GM19324 (cell line): ENCODE measurements around the gene NAB1.

Experiments
- ATAC-seq: cut with Tn5 transposase; IDR thresholded peaks from one replicate; pipeline ENCODE4 v1.9.1; 2021; ENCODE audit warnings: mild to moderate bottlenecking, moderate library complexity; ENCODE audit not compliant: unreplicated experiment, low FRiP score

The NAB1 gene

DNA sequence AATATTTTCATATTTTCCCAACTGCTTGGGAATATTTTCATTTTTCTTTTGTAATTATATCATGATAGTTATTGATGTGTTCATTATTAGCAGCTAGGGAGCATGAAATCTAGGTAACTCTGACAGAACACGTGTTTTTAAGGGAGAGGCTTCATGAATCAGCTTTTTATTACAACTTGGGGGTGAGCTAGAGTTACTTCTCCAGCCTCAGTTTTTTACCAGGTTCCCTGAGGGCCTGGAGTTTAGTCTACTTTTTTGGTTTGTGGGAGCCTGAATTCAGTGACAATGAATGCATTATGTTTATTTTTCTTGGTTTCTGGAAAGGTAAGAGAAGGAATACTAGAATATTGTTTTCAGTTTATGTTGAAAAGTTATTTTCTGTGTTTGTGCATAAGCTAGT lies 18.0 kb downstream of the NAB1 start:
- no peak for ATAC-seq

- ATAC-seq = no peak
Observed at GRCh38 chr2:190668892-190669291, 20.0 kb downstream of the NAB1 start.

- no peak for ATAC-seq
Observed at GRCh38 chr2:190670182-190670946, 21.5 kb downstream of the NAB1 start.

DNA sequence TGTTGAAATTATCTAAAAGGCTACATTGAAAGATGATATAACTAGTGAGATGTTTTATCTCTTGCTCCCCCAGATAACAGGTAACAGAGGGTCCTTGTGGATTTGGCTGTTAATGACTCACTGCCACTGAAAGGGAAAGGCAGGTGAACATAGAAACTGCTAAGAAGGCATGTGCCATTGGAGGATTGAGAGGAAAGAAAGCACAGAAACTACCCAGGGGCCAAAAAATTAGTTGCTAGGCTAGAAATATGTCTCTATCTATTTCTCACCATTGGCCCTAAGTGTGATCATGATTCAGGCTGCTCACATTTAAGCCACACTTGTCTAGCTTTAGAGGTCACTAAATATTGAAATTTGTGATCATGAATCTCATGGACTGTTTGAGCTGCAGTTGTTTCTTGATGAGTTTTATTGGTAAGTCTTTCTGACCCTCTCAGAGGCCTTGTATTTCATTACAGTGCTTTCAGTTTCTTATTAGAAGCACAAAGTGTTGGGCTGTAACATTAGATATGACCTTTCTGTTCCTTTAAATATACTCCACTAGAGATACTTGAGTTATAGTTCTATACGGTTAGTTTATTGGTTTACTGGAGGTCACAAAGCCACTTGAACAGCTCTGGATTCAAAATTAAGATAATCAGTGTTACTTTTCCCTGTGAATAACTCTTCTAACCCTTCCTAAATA lies 26.2 kb downstream of the NAB1 start:
- ATAC-seq = peak; percentile 58

GRCh38 chr2:190677255-190677654 lies 28.4 kb downstream of the NAB1 start:
- no peak for ATAC-seq

DNA sequence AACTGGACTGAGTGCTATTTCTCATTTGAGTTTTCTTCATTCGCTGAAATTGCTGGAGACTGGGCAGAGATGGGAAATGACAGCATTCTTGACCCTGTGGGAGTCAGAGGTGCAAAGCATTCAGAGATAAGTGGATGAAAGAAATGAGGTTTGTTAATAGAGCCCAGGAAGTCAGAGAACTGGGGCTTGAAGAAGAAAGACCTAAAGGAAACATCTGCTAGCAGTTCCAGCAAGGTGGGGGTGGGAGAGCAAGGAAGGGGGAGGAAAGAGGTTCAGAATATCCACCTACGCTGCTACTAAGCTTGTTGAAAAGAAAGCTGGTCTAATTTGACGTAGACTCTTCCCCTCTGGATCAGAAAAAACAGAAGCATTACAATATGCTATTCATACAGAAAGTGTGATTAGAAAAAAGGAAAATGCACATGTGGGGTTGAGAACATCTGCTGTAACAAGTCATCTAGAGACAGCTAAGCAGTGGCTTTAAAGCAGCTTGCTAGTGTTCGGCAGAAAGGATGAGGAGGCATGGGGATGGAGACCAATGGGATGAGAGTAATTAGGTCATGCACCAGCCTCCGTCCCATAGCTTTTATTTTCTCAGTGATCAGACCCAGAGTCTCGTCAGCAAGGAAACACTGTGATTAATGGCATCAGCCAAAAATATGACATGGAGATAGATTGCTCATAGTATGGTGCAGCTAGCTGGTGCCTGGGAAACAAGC lies 29.7 kb downstream of the NAB1 start:
- peak; percentile 42 for ATAC-seq

GRCh38 chr2:190679391-190679790 lies 30.5 kb downstream of the NAB1 start:
- ATAC-seq = no peak

DNA sequence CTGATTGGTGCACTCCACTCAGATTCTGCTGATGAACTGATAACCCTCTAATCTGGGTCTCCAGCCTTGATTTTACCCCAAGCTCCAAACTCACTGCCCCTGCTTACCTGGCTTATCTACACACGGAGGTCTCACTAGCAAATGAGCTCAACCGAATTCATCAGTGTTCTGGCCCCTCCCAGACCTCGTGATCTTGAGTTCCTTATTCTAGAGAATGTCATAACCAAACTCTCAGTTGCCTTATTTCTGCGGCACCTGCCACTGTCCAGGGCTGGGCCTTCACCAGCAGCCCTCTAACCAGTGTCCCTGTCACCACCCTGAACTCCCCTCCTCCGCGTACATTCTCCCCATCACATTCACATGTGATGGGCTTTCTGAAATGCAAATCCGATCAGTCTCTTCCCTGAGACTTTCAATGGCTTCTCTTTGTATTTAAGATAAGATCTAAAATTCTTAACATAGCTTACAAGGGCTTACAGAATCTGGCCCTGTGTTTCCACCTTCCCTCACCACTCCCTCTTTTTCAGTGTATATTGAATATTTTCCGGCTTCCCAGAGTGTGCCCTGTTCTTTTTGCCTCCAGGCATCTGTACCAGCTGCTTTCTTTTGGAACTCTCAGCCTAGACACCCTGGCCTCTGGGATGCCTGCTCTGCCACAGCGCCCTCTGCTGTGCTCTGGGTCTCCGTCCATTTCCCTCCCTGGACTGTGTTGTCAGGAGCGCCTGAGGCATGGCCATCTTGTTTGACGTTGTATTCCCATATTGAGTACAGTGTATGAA lies 31.1 kb downstream of the NAB1 start:
- ATAC-seq = peak; percentile 58

GRCh38 chr2:190682168-190682567 lies 33.3 kb downstream of the NAB1 start:
- no peak for ATAC-seq

DNA sequence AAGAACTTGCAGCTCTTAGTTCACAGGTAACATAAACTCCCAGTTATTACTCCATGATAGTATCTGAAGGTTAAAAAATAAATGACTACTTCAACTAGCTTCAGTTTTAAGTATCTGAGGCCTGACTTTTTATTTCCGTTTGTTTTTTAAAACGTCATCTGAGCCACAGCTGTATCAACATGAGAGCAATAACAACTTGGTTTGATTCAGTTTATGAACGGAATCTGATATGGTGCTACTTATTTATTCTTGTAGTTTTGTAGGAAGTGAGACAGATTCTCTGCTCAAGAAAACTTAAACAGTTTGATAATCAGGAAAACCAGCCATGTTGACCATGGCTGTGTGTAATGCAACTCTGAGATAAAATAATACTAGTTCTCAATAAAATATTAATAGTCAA lies 34.9 kb downstream of the NAB1 start:
- no peak for ATAC-seq

GRCh38 chr2:190684931-190685330 lies 36.0 kb downstream of the NAB1 start:
- ATAC-seq = no peak

GRCh38 chr2:190685333-190685732 lies 36.5 kb downstream of the NAB1 start:
- ATAC-seq = no peak

DNA sequence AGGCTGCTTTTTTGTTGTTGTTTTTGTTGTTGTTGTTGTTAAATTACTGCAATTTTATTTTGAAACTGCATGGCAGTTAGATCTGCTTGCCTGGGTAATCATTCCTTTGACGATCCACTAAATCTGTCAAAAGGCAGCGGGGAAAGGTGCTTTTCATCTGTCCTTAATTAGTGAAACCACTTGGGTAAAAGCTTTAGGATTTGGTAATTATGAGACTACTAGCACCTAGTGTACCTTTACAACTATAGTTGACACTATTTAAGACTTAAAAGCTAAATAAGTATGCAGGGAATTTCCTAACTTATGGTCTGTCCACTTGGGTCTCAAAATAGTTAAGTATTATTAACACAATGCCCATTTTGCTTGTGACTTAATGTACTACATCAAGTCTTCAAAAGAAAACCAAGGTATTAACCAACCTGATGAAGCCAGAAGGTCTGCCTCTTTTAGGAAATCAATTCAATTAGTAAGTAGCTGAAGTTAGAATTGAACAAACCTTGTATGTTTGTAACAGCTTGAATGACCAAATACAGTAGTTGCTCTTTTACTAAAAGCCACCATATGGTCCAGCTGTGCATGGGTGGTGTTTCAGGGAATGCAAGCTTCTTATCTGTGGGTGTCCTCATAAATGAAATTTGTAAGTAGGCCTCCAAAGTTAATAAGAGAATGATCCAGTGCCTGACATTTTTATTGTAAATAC lies 44.8 kb downstream of the NAB1 start:
- ATAC-seq = no peak

GRCh38 chr2:190694479-190694878 lies 45.6 kb downstream of the NAB1 start:
- no peak for ATAC-seq

- ATAC-seq = no peak
Observed at GRCh38 chr2:190695739-190696138, 46.9 kb downstream of the NAB1 start.

- ATAC-seq = no peak
Observed at GRCh38 chr2:190696792-190697398, 48.0 kb downstream of the NAB1 start.

DNA sequence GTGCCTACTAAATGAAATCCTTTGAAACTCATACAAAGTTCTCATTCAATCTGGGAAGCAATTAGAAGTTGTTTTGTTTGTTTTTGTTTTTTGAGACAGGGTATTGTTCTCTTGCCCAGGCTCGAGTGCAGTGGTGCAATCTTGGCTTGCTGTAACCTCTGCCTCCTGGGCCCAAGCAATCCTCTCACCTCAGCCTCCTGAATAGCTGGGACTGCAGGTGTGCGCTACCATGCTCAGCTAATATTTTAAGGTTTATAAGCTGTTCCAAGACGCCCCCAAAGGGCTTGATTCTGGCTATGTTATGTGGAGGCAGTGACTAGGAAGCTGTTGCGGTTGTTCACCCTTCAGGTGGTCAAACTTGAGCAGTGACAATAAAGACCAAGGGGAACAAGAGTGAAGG lies 48.5 kb downstream of the NAB1 start:
- no peak for ATAC-seq

DNA sequence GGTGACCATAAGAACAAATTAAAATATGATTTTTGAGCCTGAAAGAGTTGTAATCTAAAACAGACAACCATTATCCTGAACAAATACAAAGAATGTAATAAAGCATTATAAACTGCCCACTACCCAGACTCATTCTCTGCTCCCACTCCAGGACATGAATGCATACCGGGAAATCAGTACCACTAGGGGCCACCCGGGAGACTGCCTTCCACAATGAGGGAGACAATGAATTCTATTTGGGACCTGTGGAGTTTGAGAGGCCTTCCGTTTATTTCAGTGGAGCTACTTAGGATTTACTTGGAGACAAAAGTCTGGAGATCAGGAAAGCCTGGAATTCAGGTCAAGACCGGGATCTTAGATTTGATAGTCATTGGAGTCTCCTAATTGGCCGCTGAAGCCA lies 50.0 kb downstream of the NAB1 start:
- ATAC-seq = no peak

- ATAC-seq = no peak
Observed at GRCh38 chr2:190701586-190701985, 52.7 kb downstream of the NAB1 start.

DNA sequence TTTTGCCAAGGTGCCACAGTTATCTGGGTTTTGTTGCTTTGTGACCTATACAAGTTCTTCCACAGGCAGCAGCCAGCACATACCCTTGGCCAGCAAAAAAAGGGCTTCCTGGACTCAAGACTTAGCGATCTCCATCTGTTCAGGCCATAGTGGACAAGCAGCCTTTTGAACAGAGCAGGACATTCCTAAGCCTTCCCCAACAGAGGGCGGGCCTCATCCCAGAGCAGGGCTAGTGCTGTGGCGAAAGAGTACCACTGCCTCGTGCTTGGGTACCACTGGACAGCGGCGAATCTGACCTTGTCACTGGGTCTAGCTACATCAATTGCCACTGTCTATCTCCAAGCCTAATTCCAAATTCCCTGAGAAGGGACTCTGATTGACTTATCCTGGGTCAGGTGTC lies 56.4 kb downstream of the NAB1 start:
- no peak for ATAC-seq
